H9 (cell line): ENCODE data around the gene CRELD2. TPM values are rescaled to one million over a fixed set of nuclear protein-coding genes. Genes with fewer than 3 reads are reported as not detected.

Source experiments
- DNase-seq: peaks from one replicate; pipeline ENCODE4 v3.0.0-alpha.2; 2017
- H2AFZ ChIP-seq: one replicate; pipeline ENCODE4 v1.6.1; 2013; ENCODE audit warnings: mild to moderate bottlenecking, low read length, control low read depth, moderate library complexity
- H2AK5ac ChIP-seq: 2 replicates; pipeline ENCODE4 v1.6.1; 2013; ENCODE audit warnings: low read length, control low read depth, mixed read lengths; ENCODE audit not compliant: insufficient read length
- H2BK120ac ChIP-seq: one replicate; pipeline ENCODE4 v1.6.1; 2013; ENCODE audit warnings: low read depth, mild to moderate bottlenecking, low read length, control low read depth, inconsistent platforms; ENCODE audit not compliant: poor library complexity, severe bottlenecking
- H2BK12ac ChIP-seq: 2 replicates; pipeline ENCODE4 v1.6.1; 2013; ENCODE audit warnings: low read length, control low read depth, mixed read lengths, low read depth; ENCODE audit not compliant: insufficient read length
- H2BK15ac ChIP-seq: 2 replicates; pipeline ENCODE4 v1.6.1; 2013; ENCODE audit warnings: low read depth, low read length, control low read depth
- H2BK20ac ChIP-seq: one replicate; pipeline ENCODE4 v1.6.1; 2013; ENCODE audit warnings: low read depth, mild to moderate bottlenecking, low read length, control low read depth, inconsistent platforms; ENCODE audit not compliant: poor library complexity, severe bottlenecking
- H2BK5ac ChIP-seq: 2 replicates; pipeline ENCODE4 v1.6.1; 2013; ENCODE audit warnings: low read length, control low read depth, mixed read lengths; ENCODE audit not compliant: insufficient read length
- H3K14ac ChIP-seq: 2 replicates; pipeline ENCODE4 v1.6.1; 2013; ENCODE audit warnings: low read length, control low read depth; ENCODE audit not compliant: insufficient read depth
- H3K18ac ChIP-seq: 2 replicates; pipeline ENCODE4 v1.6.1; 2013; ENCODE audit warnings: low read depth, mild to moderate bottlenecking, mixed read lengths, low read length, control low read depth; ENCODE audit not compliant: insufficient read length
- H3K23ac ChIP-seq: 2 replicates; pipeline ENCODE4 v1.6.1; 2013; ENCODE audit warnings: low read length, control low read depth, mixed read lengths, low read depth; ENCODE audit not compliant: insufficient read length
- H3K23me2 ChIP-seq: 2 replicates; pipeline ENCODE4 v1.6.1; 2013; ENCODE audit warnings: low read depth, mild to moderate bottlenecking, mixed read lengths, low read length, control low read depth; ENCODE audit not compliant: insufficient read length, poor library complexity, severe bottlenecking
- H3K27ac ChIP-seq: 2 replicates; pipeline ENCODE4 v1.5.1; 2013; ENCODE audit warnings: low read length, control low read depth, mixed read lengths, low read depth; ENCODE audit not compliant: insufficient read length
- H3K27me3 ChIP-seq: 2 replicates; pipeline ENCODE4 v1.6.1; 2013; ENCODE audit warnings: low read length, control low read depth, inconsistent platforms; ENCODE audit not compliant: insufficient read depth
- H3K4ac ChIP-seq: 2 replicates; pipeline ENCODE4 v1.6.1; 2013; ENCODE audit warnings: low read depth, mild to moderate bottlenecking, control low read depth, inconsistent platforms, low read length, moderate library complexity
- H3K4me1 ChIP-seq: 2 replicates; pipeline ENCODE4 v1.6.1; 2013; ENCODE audit warnings: low read length, control low read depth, inconsistent platforms; ENCODE audit not compliant: insufficient read depth
- H3K4me2 ChIP-seq: 2 replicates; pipeline ENCODE4 v1.6.1; 2013; ENCODE audit warnings: low read length, control low read depth, mixed read lengths; ENCODE audit not compliant: insufficient read length, insufficient read depth
- H3K56ac ChIP-seq: 2 replicates; pipeline ENCODE4 v1.6.1; 2013; ENCODE audit warnings: low read depth, mild to moderate bottlenecking, mixed read lengths, low read length, control low read depth; ENCODE audit not compliant: insufficient read length
- H3K79me1 ChIP-seq: 2 replicates; pipeline ENCODE4 v1.6.1; 2013; ENCODE audit warnings: low read depth, mild to moderate bottlenecking, moderate library complexity, low read length, control low read depth, inconsistent platforms; ENCODE audit not compliant: insufficient read depth, poor library complexity, severe bottlenecking
- H3K79me2 ChIP-seq: 2 replicates; pipeline ENCODE4 v1.6.1; 2013; ENCODE audit warnings: low read length, control low read depth, inconsistent platforms; ENCODE audit not compliant: insufficient read depth
- H3K9ac ChIP-seq: 2 replicates; pipeline ENCODE4 v1.6.1; 2013; ENCODE audit warnings: low read length, control low read depth, mixed read lengths; ENCODE audit not compliant: insufficient read length; ENCODE audit errors: extremely low read depth
- H3K9me3 ChIP-seq: one replicate; pipeline ENCODE4 v1.6.1; 2013; ENCODE audit warnings: low read depth, low read length, inconsistent platforms; ENCODE audit not compliant: control insufficient read depth
- H3T11ph ChIP-seq: one replicate; pipeline ENCODE4 v1.6.1; 2013; ENCODE audit warnings: mild to moderate bottlenecking, low read length, control low read depth, inconsistent platforms
- H4K20me1 ChIP-seq: one replicate; pipeline ENCODE4 v1.6.1; 2013; ENCODE audit not compliant: control insufficient read depth, insufficient read length, insufficient read depth
- H4K5ac ChIP-seq: 2 replicates; pipeline ENCODE4 v1.6.1; 2013; ENCODE audit warnings: low read depth, mild to moderate bottlenecking, mixed read lengths, low read length, control low read depth; ENCODE audit not compliant: insufficient read length
- H4K8ac ChIP-seq: replicated peaks from 2 replicates; pipeline ENCODE4 v1.6.1; 2013; ENCODE audit warnings: low read length, control low read depth, mixed read lengths, low read depth; ENCODE audit not compliant: insufficient read length
- H4K91ac ChIP-seq: 2 replicates; pipeline ENCODE4 v1.6.1; 2013; ENCODE audit warnings: low read depth, mild to moderate bottlenecking, moderate library complexity, mixed read lengths, low read length, control low read depth; ENCODE audit not compliant: insufficient read length
- H3K27ac Mint-ChIP-seq, 3 experiments: 2 replicates in 2 of 3; 3 replicates in 1 of 3; pipeline ENCODE4 v1.8.0; 2020 to 2021; ENCODE audit warnings: mixed read lengths in 3 of 3, mild to moderate bottlenecking in 1 of 3, moderate library complexity in 1 of 3
- H3K27me3 Mint-ChIP-seq: 2 replicates; pipeline ENCODE4 v1.8.0; 2021; ENCODE audit warnings: low read depth, mild to moderate bottlenecking, moderate library complexity, mixed read lengths
- H3K36me3 Mint-ChIP-seq, 3 experiments: 2 replicates in 2 of 3; 3 replicates in 1 of 3; pipeline ENCODE4 v1.8.0; 2020 to 2021; ENCODE audit warnings: low read depth in 3 of 3, mixed read lengths in 3 of 3; ENCODE audit not compliant: insufficient read depth in 1 of 3
- H3K4me1 Mint-ChIP-seq, 2 experiments: 2 replicates each; pipeline ENCODE4 v1.8.0; 2020; ENCODE audit warnings: mixed read lengths in 2 of 2
- H3K4me3 Mint-ChIP-seq, 2 experiments: 2 replicates in 1 of 2; 3 replicates in 1 of 2; pipeline ENCODE4 v1.8.0; 2020 to 2021; ENCODE audit warnings: mild to moderate bottlenecking in 2 of 2, mixed read lengths in 2 of 2, moderate library complexity in 1 of 2
- H3K9me3 Mint-ChIP-seq, 2 experiments: 2 replicates in 1 of 2; 3 replicates in 1 of 2; pipeline ENCODE4 v1.8.0; 2020; ENCODE audit warnings: mild to moderate bottlenecking in 2 of 2, mixed read lengths in 2 of 2, moderate library complexity in 1 of 2
- WGBS: extraction: QIAGEN DNeasy Blood & Tissue Kit; methylation state at CpG from one replicate; pipeline ENCODE4 v1.1.7; 2013; ENCODE audit warnings: missing lambda C conversion rate, low lambda C conversion rate, mixed read lengths; ENCODE audit not compliant: insufficient read length; ENCODE audit errors: extremely low coverage; 5-methylcytosine and 5-hydroxymethylcytosine counted together
- total RNA-seq: library from RNA; stranded (reverse); gene quantifications from 2 replicates; pipeline ENCODE4 v1.2.1, GENCODE V29; 2021
- TF ChIP-seq, protein P1 (sequence below): fragments of 200-600 bp; sonication (generic); conservative IDR thresholded peaks from 3 replicates; pipeline ENCODE4 v1.8.0; 2021; ENCODE audit warnings: antibody characterized with exemption, mild to moderate bottlenecking

Gene CRELD2
- total RNA-seq, 1 experiment from 2014 or later, result 34.7 TPM

DNA sequence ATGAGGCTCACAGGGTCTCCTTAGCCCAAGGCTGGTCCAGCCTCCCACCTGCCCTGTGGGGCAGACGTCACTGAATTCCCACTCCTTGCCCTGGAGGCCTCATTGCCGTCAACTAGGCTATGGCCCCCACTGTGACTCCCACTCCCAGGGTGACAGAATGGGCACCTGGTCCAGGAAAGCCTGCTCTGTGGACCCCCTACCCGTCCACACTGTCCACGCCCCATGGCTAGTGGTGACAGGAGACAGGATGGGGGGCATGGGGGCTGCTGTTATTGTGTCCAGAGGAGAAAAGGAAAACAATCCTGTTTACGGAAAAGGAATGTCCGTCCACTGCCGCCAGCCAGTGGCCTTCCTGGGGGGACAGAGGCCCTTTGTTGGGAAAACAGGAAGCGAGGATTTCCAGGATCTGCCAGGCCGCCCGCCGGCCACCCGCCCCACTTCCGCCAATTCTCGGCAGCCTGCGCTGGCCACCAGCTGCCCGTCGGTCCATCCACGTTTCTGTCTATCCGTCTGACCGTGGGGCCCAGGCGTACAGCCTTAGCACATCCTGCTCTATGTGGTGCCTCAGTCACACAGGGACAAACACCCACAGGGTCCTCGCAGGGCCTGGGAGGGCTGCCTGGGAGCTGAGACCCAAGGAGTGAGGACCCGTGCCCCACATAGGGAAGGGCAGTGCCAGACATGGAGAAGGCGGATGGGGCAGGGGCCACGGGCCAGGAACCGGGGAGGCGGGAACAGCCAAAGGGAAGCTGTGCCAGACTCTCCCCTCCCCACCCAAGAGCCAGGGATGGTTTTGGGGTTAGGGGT is 19.5 kb downstream of the CRELD2 start:
- no peak overlapping the region for H2BK5ac ChIP-seq
- no peak overlapping the region for H2BK15ac ChIP-seq
- H3K23ac ChIP-seq, result no peak overlapping the region
- no peak overlapping the region for H3K9ac ChIP-seq
- no peak overlapping the region; the same call in 1 of the 2 replicates for H3K14ac ChIP-seq
- no peaks in the 10 kb centered on the region for H3K79me2 ChIP-seq
- H3K9me3 ChIP-seq, result no peaks in the 10 kb centered on the region
- no peak overlapping the region for H3K27ac Mint-ChIP-seq
- TF ChIP-seq, protein P1, sequence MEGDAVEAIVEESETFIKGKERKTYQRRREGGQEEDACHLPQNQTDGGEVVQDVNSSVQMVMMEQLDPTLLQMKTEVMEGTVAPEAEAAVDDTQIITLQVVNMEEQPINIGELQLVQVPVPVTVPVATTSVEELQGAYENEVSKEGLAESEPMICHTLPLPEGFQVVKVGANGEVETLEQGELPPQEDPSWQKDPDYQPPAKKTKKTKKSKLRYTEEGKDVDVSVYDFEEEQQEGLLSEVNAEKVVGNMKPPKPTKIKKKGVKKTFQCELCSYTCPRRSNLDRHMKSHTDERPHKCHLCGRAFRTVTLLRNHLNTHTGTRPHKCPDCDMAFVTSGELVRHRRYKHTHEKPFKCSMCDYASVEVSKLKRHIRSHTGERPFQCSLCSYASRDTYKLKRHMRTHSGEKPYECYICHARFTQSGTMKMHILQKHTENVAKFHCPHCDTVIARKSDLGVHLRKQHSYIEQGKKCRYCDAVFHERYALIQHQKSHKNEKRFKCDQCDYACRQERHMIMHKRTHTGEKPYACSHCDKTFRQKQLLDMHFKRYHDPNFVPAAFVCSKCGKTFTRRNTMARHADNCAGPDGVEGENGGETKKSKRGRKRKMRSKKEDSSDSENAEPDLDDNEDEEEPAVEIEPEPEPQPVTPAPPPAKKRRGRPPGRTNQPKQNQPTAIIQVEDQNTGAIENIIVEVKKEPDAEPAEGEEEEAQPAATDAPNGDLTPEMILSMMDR, result no peak
- no peak overlapping the region for H4K8ac ChIP-seq
- no peaks in the 10 kb centered on the region for H4K20me1 ChIP-seq
- H3K23me2 ChIP-seq, result peaks cover 9% of the 10 kb centered on the region
- H3K4me1 ChIP-seq, result peaks cover 2% of the 10 kb centered on the region; the same call in 1 of the 2 replicates
- no peak overlapping the region for H2BK120ac ChIP-seq
- no peak overlapping the region for H3K56ac ChIP-seq
- no peak overlapping the region for H2AK5ac ChIP-seq
- no peak overlapping the region for H4K91ac ChIP-seq
- no peak overlapping the region for H3K4ac ChIP-seq
- no CpG with 5 or more reads among the region's 27 CpGs for WGBS
- peaks cover under 1% of the 10 kb centered on the region; the same call in 1 of the 2 replicates for H3K27me3 Mint-ChIP-seq
- H3K36me3 Mint-ChIP-seq, result no peaks in the 10 kb centered on the region
- no peak overlapping the region for H2BK20ac ChIP-seq
- H3K79me1 ChIP-seq, result no peaks in the 10 kb centered on the region
- H3T11ph ChIP-seq, result no peak overlapping the region
- no peaks in the 10 kb centered on the region for H3K27me3 ChIP-seq
- H3K27ac ChIP-seq, result no peak overlapping the region
- no peak overlapping the region for H2BK12ac ChIP-seq
- no peak overlapping the region for H3K4me3 Mint-ChIP-seq
- no peak overlapping the region for H4K5ac ChIP-seq
- H3K9me3 Mint-ChIP-seq, result no peaks in the 10 kb centered on the region; a peak in 2 of 5 replicates
- no peak overlapping the region for H3K18ac ChIP-seq
- no peak for DNase-seq
- H2AFZ ChIP-seq, result no peak overlapping the region
- no peak overlapping the region for H3K4me2 ChIP-seq
- peaks cover 6 to 11% of the 10 kb centered on the region in 2 experiments for H3K4me1 Mint-ChIP-seq
